GM19035 (cell line): ENCODE results near the gene ERCC8.
"Not testable (repeated sequence)": the region's sequence is repeated elsewhere in the genome, so short reads cannot be mapped to it uniquely, and the experiment has no call there.

Experiments used
- ATAC-seq: cut with Tn5 transposase; IDR thresholded peaks from one replicate; pipeline ENCODE4 v1.9.1; 2021; ENCODE audit not compliant: unreplicated experiment

Gene ERCC8

GRCh38 chr5:60918466-60918865, 26.4 kb downstream of the ERCC8 start:
- ATAC-seq, result no peak

GRCh38 chr5:60916646-60917045, 28.2 kb downstream of the ERCC8 start:
- ATAC-seq, result no peak

- no peak for ATAC-seq
These were observed 41.5 kb downstream of the ERCC8 start for GRCh38 chr5:60903356-60903755.

GRCh38 chr5:60896991-60897390, 47.9 kb downstream of the ERCC8 start:
- no peak for ATAC-seq

- no peak for ATAC-seq
These were observed 51.3 kb downstream of the ERCC8 start for GRCh38 chr5:60893521-60893920.

- no peak for ATAC-seq
These were observed 53.2 kb downstream of the ERCC8 start for GRCh38 chr5:60891667-60892066.

GRCh38 chr5:60888359-60889061, 56.4 kb downstream of the ERCC8 start:
- ATAC-seq, result no peak

GRCh38 chr5:60887746-60888145, 57.1 kb downstream of the ERCC8 start:
- ATAC-seq, result no peak

- no peak for ATAC-seq
These were observed 57.8 kb downstream of the ERCC8 start for GRCh38 chr5:60887096-60887495.

GRCh38 chr5:60886158-60886557, 58.7 kb downstream of the ERCC8 start:
- no peak for ATAC-seq

- ATAC-seq, result no peak
These were observed 61.6 kb downstream of the ERCC8 start for GRCh38 chr5:60883229-60883628.

- ATAC-seq, result no peak
These were observed 72.0 kb downstream of the ERCC8 start for GRCh38 chr5:60872892-60873291.

- no peak for ATAC-seq
These were observed 74.0 kb downstream of the ERCC8 start for GRCh38 chr5:60870857-60871256.

- ATAC-seq, result not testable (repeated sequence)
These were observed 84.3 kb downstream of the ERCC8 start for GRCh38 chr5:60860572-60860971.

GRCh38 chr5:60856066-60856465, 88.8 kb downstream of the ERCC8 start:
- no peak for ATAC-seq

- ATAC-seq, result no peak
These were observed 91.9 kb downstream of the ERCC8 start for GRCh38 chr5:60852940-60853339.

GRCh38 chr5:60852317-60852716, 92.6 kb downstream of the ERCC8 start:
- no peak for ATAC-seq

- ATAC-seq, result no peak
These were observed 93.2 kb downstream of the ERCC8 start for GRCh38 chr5:60851626-60852025.

- no peak for ATAC-seq
These were observed 98.6 kb downstream of the ERCC8 start for GRCh38 chr5:60846298-60846697.

GRCh38 chr5:60843936-60844905, 100.6 kb downstream of the ERCC8 start, which contains the start of gene ELOVL7:
Gene ELOVL7, minus strand, starts transcription at chr5:60844269. Its CDS starts 56,872 bp downstream, at chr5:60787397.
- ATAC-seq, result peak; percentile 90

GRCh38 chr5:60843386-60843935, 101.4 kb downstream of the ERCC8 start:
- peak; percentile 42 for ATAC-seq
